HCT116 (cell line): ENCODE results near the gene RHOB. TPM values are rescaled to one million over a fixed set of nuclear protein-coding genes. Genes with fewer than 3 reads are reported as not detected.

Source experiments
- ATAC-seq: fragments of 200-7000 bp; cut with Tn5 transposase; 2 replicates; pipeline ENCODE4 v1.9.1; 2020; ENCODE audit warnings: mild to moderate bottlenecking, moderate library complexity
- BruUV-seq: library from RNA; stranded (reverse); fragments of 400-500 nt; replicated peaks from 2 replicates; lab custom pipeline; 2021; lab: Mats Ljungman, UMichigan
- CTCF ChIA-PET: fragments of 300-600 bp; sonication (Branson Sonifier 250); formaldehyde crosslinking; loops from one replicate; lab custom pipeline; 2021; ENCODE audit warnings: antibody characterized with exemption; lab: Charles Lee
- POLR2A ChIA-PET: fragments of 300-600, 350-600 bp; sonication (Branson Sonifier 250); formaldehyde crosslinking; loops from one replicate; lab custom pipeline; 2021; ENCODE audit warnings: antibody characterized with exemption; lab: Charles Lee
- RAD21 ChIA-PET, 2 experiments: fragments of 300-600 bp; sonication (Branson Sonifier 250); formaldehyde crosslinking; loops; one replicate each; lab custom pipeline; 2023; ENCODE audit warnings: low total read pairs in 2 of 2; ENCODE audit not compliant: uncharacterized antibody in 2 of 2, unreplicated experiment in 2 of 2, low non-redundant PET in 1 of 2; lab: Charles Lee
- DNase-seq: peaks from one replicate; pipeline ENCODE4 v3.0.0-alpha.2; 2010; ENCODE audit warnings: low read depth, low spot score
- H2AFZ ChIP-seq: fragments of 200-600 bp; shearing (Covaris generic), sonication (generic); 2 replicates; pipeline ENCODE4 v1.6.1; 2017; ENCODE audit warnings: low read depth, mixed run types, mixed read lengths, antibody characterized with exemption, low read length; ENCODE audit not compliant: poor library complexity, severe bottlenecking
- H3K27ac ChIP-seq: 2 replicates; pipeline ENCODE4 v1.5.1; 2012; ENCODE audit warnings: low read depth, low read length
- H3K27me3 ChIP-seq: fragments of 200-600 bp; sonication (generic); 2 replicates; pipeline ENCODE4 v1.6.1; 2016; ENCODE audit warnings: mixed run types, low read length, mixed read lengths; ENCODE audit not compliant: insufficient read depth
- H3K36me3 ChIP-seq, 2 experiments: fragments of 200-500 bp in 1 of 2; fragments of 200-600 bp in 1 of 2; sonication (Bioruptor generic) in 1 of 2; sonication (generic) in 1 of 2; 2 replicates each; pipeline versions ENCODE4 v1.5.1 to v1.6.1; 2014 to 2016; ENCODE audit warnings: low read length in 2 of 2, inconsistent platforms in 1 of 2, mixed read lengths in 1 of 2, mixed run types in 1 of 2; ENCODE audit not compliant: insufficient read depth in 2 of 2, control insufficient read depth in 1 of 2
- H3K4me1 ChIP-seq, 2 experiments: fragments of 200-600 bp in 1 of 2; sonication (generic) in 1 of 2; 2 replicates each; pipeline versions ENCODE4 v1.5.1 to v1.6.1; 2012 to 2017; ENCODE audit warnings: low read length in 2 of 2, inconsistent platforms in 1 of 2, mild to moderate bottlenecking in 1 of 2, mixed read lengths in 1 of 2, mixed run types in 1 of 2, moderate library complexity in 1 of 2; ENCODE audit not compliant: insufficient read depth in 2 of 2, control insufficient read depth in 1 of 2
- H3K4me2 ChIP-seq: fragments of 200-600 bp; sonication (generic); 2 replicates; pipeline ENCODE4 v1.6.1; 2017; ENCODE audit warnings: mixed run types, low read length, mixed read lengths
- H3K4me3 ChIP-seq, 2 experiments: fragments of 200-600 bp in 1 of 2; sonication (generic) in 1 of 2; replicated peaks in 1 of 2; 2 replicates each; pipeline ENCODE4 v1.5.1; 2011 to 2016; ENCODE audit warnings: low read length in 2 of 2, control low read depth in 1 of 2, low read depth in 1 of 2, mild to moderate bottlenecking in 1 of 2, mixed read lengths in 1 of 2, mixed run types in 1 of 2
- H3K79me2 ChIP-seq: fragments of 200-600 bp; sonication (generic); 2 replicates; pipeline ENCODE4 v1.6.1; 2017; ENCODE audit warnings: mild to moderate bottlenecking, mixed run types, low read length, moderate library complexity, mixed read lengths; ENCODE audit not compliant: insufficient read depth
- H3K9ac ChIP-seq: fragments of 200-600 bp; sonication (generic); 2 replicates; pipeline ENCODE4 v1.6.1; 2016; ENCODE audit warnings: low read length, mixed read lengths
- H3K9me2 ChIP-seq: fragments of 200-600 bp; sonication (generic), shearing (Covaris generic); 2 replicates; pipeline ENCODE4 v1.6.1; 2017; ENCODE audit warnings: mixed run types, mild to moderate bottlenecking, moderate library complexity; ENCODE audit not compliant: insufficient read depth
- H3K9me3 ChIP-seq, 2 experiments: fragments of 200-500 bp in 1 of 2; fragments of 200-600 bp in 1 of 2; sonication (Bioruptor generic) in 1 of 2; sonication (generic) in 1 of 2; 2 replicates each; pipeline ENCODE4 v1.6.1; 2014 to 2017; ENCODE audit warnings: low read length in 2 of 2, mixed read lengths in 2 of 2, inconsistent platforms in 1 of 2, low read depth in 1 of 2, mild to moderate bottlenecking in 1 of 2, mixed run types in 1 of 2, moderate library complexity in 1 of 2; ENCODE audit not compliant: control insufficient read depth in 1 of 2, insufficient read depth in 1 of 2
- H4K20me1 ChIP-seq: fragments of 200-600 bp; sonication (generic), shearing (Covaris generic); 2 replicates; pipeline ENCODE4 v1.6.1; 2017; ENCODE audit warnings: mixed run types, mild to moderate bottlenecking, moderate library complexity; ENCODE audit not compliant: insufficient read depth
- EZH2 ChIP-seq: fragments of 200-600 bp; sonication (generic); IDR thresholded peaks from 2 replicates; pipeline ENCODE4 v1.6.1; 2017; ENCODE audit warnings: antibody characterized with exemption, mixed run types
- EZH2phosphoT487 ChIP-seq: fragments of 200-600 bp; IDR thresholded peaks from 2 replicates; pipeline ENCODE4 v1.6.1; 2018; ENCODE audit warnings: antibody characterized with exemption, borderline replicate concordance
- POLR2A ChIP-seq: IDR thresholded peaks from 2 replicates; pipeline ENCODE4 v1.7.0; 2011; ENCODE audit warnings: borderline replicate concordance; ENCODE audit not compliant: insufficient read depth, insufficient read length; ENCODE audit errors: extremely low read depth
- POLR2AphosphoS5 ChIP-seq: IDR thresholded peaks from 2 replicates; pipeline ENCODE4 v1.6.1; 2011; ENCODE audit warnings: mild to moderate bottlenecking, low read depth, low read length, moderate library complexity
- SRF ChIP-seq: IDR thresholded peaks from 2 replicates; pipeline ENCODE4 v1.6.1; 2012; ENCODE audit warnings: low read depth
- ZBTB33 ChIP-seq: IDR thresholded peaks from 2 replicates; pipeline ENCODE4 v1.6.1; 2011; ENCODE audit warnings: mild to moderate bottlenecking, low read length, moderate library complexity; ENCODE audit not compliant: insufficient replicate concordance; ENCODE audit errors: extremely low read depth
- ZFX ChIP-seq: fragments of 450-650 bp; IDR thresholded peaks from 2 replicates; pipeline ENCODE4 v1.6.1; 2017
- ZNF274 ChIP-seq: fragments of 200-500 bp; sonication (Bioruptor generic); IDR thresholded peaks from 2 replicates; pipeline ENCODE4 v1.6.1; 2014; ENCODE audit warnings: mild to moderate bottlenecking, low read depth, low read length, inconsistent platforms
- intact Hi-C: fragments of 100-400 bp; cut with micrococcal nuclease; formaldehyde crosslinking; loops from 2 replicates; pipeline ENCODE4 v1.10.0; 2022
- total RNA-seq: library from RNA; stranded (reverse); gene quantifications from one replicate; pipeline ENCODE4 v1.2.1, GENCODE V29; 2021; ENCODE audit not compliant: unreplicated experiment
- TF ChIP-seq, protein P1 (sequence below): IDR thresholded peaks from 2 replicates; pipeline ENCODE4 v1.6.1; 2012
- TF ChIP-seq, protein P2 (sequence below): IDR thresholded peaks from 2 replicates; pipeline ENCODE4 v1.6.1; 2012

RHOB gene
- total RNA-seq, 1 experiment from 2014 or later, result 72.9 TPM

- TF ChIP-seq, protein P1, sequence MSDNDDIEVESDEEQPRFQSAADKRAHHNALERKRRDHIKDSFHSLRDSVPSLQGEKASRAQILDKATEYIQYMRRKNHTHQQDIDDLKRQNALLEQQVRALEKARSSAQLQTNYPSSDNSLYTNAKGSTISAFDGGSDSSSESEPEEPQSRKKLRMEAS, result no peak
- TF ChIP-seq SRF (no peak), ZBTB33 (no peak), EZH2 (no peak), ZNF274 (no peak), EZH2phosphoT487 (no peak), POLR2A (no peak), POLR2AphosphoS5 (no peak), ZFX (no peak)
- TF ChIP-seq, protein P2, sequence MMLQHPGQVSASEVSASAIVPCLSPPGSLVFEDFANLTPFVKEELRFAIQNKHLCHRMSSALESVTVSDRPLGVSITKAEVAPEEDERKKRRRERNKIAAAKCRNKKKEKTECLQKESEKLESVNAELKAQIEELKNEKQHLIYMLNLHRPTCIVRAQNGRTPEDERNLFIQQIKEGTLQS, result no peak
- Histone ChIP-seq H3K9me2 (no peaks in the 10 kb centered on the region), H3K9ac (no peak overlapping the region), H3K9me3 (no peaks in the 10 kb centered on the region), H3K27me3 (no peaks in the 10 kb centered on the region), H3K4me3 (no peak overlapping the region), H3K27ac (no peak overlapping the region), H3K4me2 (no peak overlapping the region), H3K4me1 (peaks cover 8 to 22% of the 10 kb centered on the region in 2 experiments), H2AFZ (no peak overlapping the region), H3K79me2 (no peaks in the 10 kb centered on the region), H3K36me3 (no peaks in the 10 kb centered on the region), H4K20me1 (no peaks in the 10 kb centered on the region)
- POLR2A ChIA-PET, result no interaction called here
- DNase-seq (no peak), ATAC-seq (no peak)
- CTCF ChIA-PET, result no interaction called here
- BruUV-seq, result no TSS peak
- RAD21 ChIA-PET, result no interaction called here
- intact Hi-C loops, result no loop called here
Measured at GRCh38 chr2:20433946-20434553, 12.8 kb upstream of the RHOB start.
